Vagina (tissue), 2 donors: Measurements from ENCODE around the gene TAF10. TPM values are rescaled to one million over a fixed set of nuclear protein-coding genes. Genes with fewer than 3 reads are reported as not detected.

Source experiments
- DNase-seq, 2 donors: peaks; one replicate each; pipeline ENCODE4 v3.0.0-alpha.2; 2017; ENCODE audit errors: extremely low spot score in 2 of 2
- H3K27ac ChIP-seq: fragments of 200-600 bp; sonication (generic); one replicate; pipeline ENCODE4 v1.5.1; 2019
- H3K27me3 ChIP-seq: fragments of 200-600 bp; sonication (generic); one replicate; pipeline ENCODE4 v1.5.1; 2019
- H3K36me3 ChIP-seq, 2 donors: fragments of 200-600 bp; sonication (generic); one replicate each; pipeline ENCODE4 v1.5.1; 2017 to 2019
- H3K4me1 ChIP-seq: fragments of 200-600 bp; sonication (generic); one replicate; pipeline ENCODE4 v1.5.1; 2019
- H3K4me3 ChIP-seq, 2 donors: fragments of 200-600 bp; sonication (generic); 1 replicate in 1 of 2; 2 replicates in 1 of 2; pipeline ENCODE4 v1.5.1; 2016 to 2019
- H3K9me3 ChIP-seq: fragments of 200-600 bp; sonication (generic); one replicate; pipeline ENCODE4 v1.5.1; 2019
- POLR2A ChIP-seq, 2 donors: fragments of 450-650 bp; IDR thresholded peaks; one replicate each; pipeline ENCODE4 v1.6.1; 2017; ENCODE audit warnings: antibody characterized with exemption in 2 of 2, mild to moderate bottlenecking in 2 of 2, moderate library complexity in 2 of 2
- POLR2AphosphoS5 ChIP-seq, 2 donors: sonication (generic); formaldehyde crosslinking; IDR thresholded peaks; one replicate each; pipeline ENCODE4 v1.9.0; 2017; ENCODE audit warnings: antibody characterized with exemption in 2 of 2, mild to moderate bottlenecking in 2 of 2, low read depth in 1 of 2; ENCODE audit not compliant: insufficient read depth in 1 of 2
- intact Hi-C: fragments of 100-400 bp; cut with DNase I; formaldehyde crosslinking; loops from one replicate; pipeline ENCODE4 v1.15.1; 2023
- total RNA-seq: library from RNA; depleted of rRNA; stranded (reverse); fragments of >200 nt; gene quantifications from one replicate; pipeline ENCODE4 v1.2.3, GENCODE V29; 2016
- TF ChIP-seq, protein P1 (sequence below), 3 experiments: fragments of 450-650 bp in 2 of 3; fragments of 200-600 bp in 1 of 3; sonication (generic) in 1 of 3; IDR thresholded peaks; one replicate each; pipeline ENCODE4 v1.5.1; 2017 to 2019; ENCODE audit warnings: antibody characterized with exemption in 3 of 3, mild to moderate bottlenecking in 2 of 3, moderate library complexity in 2 of 3

Gene TAF10
- total RNA-seq, 1 donor from 2014 or later: 48.1 TPM

DNA sequence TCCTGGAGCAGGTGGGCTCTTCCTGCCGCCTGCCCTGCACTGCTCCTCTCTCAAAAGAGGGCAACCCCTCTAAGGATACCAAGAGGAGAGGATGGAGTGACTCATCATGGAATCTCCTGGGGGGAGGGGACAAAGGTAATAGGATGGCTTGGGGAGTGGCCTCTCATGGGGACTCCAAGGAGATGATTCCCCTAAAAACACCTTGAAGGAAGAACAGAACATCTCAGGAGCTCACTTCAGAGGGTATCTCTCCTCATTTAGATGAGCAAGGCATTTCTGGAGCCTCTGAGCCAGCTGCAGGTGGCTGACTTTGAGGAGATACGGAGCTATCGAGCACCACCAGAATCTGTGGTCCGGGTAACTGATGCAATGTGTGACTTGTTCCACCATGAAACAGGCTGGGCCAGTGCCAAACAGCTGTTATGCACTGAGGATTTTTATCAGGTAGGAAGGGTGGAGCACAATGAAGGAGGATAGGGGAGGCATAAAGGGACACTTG is 48.8 kb downstream of the TAF10 start:
- Histone ChIP-seq H3K36me3 (no peaks in the 10 kb centered on the region), H3K9me3 (no peaks in the 10 kb centered on the region), H3K4me3 (no peak overlapping the region), H3K27ac (no peak overlapping the region), H3K4me1 (peaks cover under 1% of the 10 kb centered on the region), H3K27me3 (no peaks in the 10 kb centered on the region)
- intact Hi-C loops: no loop called here
- TF ChIP-seq, protein P1, sequence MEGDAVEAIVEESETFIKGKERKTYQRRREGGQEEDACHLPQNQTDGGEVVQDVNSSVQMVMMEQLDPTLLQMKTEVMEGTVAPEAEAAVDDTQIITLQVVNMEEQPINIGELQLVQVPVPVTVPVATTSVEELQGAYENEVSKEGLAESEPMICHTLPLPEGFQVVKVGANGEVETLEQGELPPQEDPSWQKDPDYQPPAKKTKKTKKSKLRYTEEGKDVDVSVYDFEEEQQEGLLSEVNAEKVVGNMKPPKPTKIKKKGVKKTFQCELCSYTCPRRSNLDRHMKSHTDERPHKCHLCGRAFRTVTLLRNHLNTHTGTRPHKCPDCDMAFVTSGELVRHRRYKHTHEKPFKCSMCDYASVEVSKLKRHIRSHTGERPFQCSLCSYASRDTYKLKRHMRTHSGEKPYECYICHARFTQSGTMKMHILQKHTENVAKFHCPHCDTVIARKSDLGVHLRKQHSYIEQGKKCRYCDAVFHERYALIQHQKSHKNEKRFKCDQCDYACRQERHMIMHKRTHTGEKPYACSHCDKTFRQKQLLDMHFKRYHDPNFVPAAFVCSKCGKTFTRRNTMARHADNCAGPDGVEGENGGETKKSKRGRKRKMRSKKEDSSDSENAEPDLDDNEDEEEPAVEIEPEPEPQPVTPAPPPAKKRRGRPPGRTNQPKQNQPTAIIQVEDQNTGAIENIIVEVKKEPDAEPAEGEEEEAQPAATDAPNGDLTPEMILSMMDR (IDR thresholded peaks at IDR 0.05): no peak
- TF ChIP-seq POLR2A (IDR thresholded peaks at IDR 0.05) (no peak), POLR2AphosphoS5 (IDR thresholded peaks at IDR 0.05; ENCODE audit: insufficient read depth in 1 of 2, low read depth in 1 of 2) (no peak)
- no peak for DNase-seq

DNA sequence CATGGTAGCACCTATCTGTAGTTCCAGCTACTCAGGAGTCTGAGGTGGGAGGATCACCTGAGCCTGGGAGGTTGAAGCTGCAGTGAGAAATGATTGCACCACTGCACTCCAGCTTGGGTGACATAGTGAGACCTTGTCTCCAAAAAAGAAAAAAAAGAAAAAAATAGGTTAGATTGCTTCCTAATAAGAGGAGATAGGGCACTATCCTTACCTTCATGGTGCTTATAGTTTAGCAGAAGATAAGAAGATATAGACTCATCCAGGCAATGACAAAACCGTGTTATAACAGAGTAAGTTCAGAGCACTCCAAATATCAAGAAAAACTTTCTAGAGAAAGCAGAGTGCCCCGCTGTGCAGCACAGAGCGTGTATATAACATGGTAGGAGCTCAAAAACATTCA is 50.7 kb downstream of the TAF10 start:
- no peak overlapping the region for H3K27ac ChIP-seq
- intact Hi-C loops: no loop called here
- H3K4me3 ChIP-seq: no peak overlapping the region
- no peaks in the 10 kb centered on the region for H3K9me3 ChIP-seq
- no peaks in the 10 kb centered on the region for H3K4me1 ChIP-seq
- no peak for TF ChIP-seq POLR2AphosphoS5 (IDR thresholded peaks at IDR 0.05; ENCODE audit: insufficient read depth in 1 of 2, low read depth in 1 of 2)
- TF ChIP-seq POLR2A (IDR thresholded peaks at IDR 0.05): no peak
- TF ChIP-seq, protein P1 (IDR thresholded peaks at IDR 0.05): no peak
- no peak for DNase-seq
- H3K36me3 ChIP-seq: no peaks in the 10 kb centered on the region
- no peaks in the 10 kb centered on the region for H3K27me3 ChIP-seq

Other genes with a start within 250 kb of the TAF10 start
- gene SMPD1, start 221.7 kb downstream of the TAF10 start, total RNA-seq: 23.1 TPM
- gene APBB1, start 193.1 kb downstream of the TAF10 start, total RNA-seq: 59.7 TPM
- gene HPX, start 171.2 kb downstream of the TAF10 start, total RNA-seq: 0.98 TPM
- 27.5 TPM for gene TRIM3, start 138.3 kb downstream of the TAF10 start, total RNA-seq
- 54.0 TPM for gene ARFIP2, start 130.9 kb downstream of the TAF10 start, total RNA-seq
- 98.7 TPM for gene TIMM10B, start 130.7 kb downstream of the TAF10 start, total RNA-seq
- gene DNHD1, start 114.9 kb downstream of the TAF10 start, total RNA-seq: 17.2 TPM
- gene RRP8, start 8.6 kb downstream of the TAF10 start, total RNA-seq: 10.3 TPM
- gene ILK, start 8.4 kb downstream of the TAF10 start, total RNA-seq: 149 TPM
- gene TPP1, start 7.2 kb upstream of the TAF10 start, total RNA-seq: 77.3 TPM
- gene DCHS1, start 43.6 kb upstream of the TAF10 start, total RNA-seq: 28.7 TPM
- gene MRPL17, start 71.1 kb upstream of the TAF10 start, total RNA-seq: 55.2 TPM
- gene OR2AG2, start 159.8 kb upstream of the TAF10 start, total RNA-seq: not detected
- gene OR2AG1, start 170.8 kb upstream of the TAF10 start, total RNA-seq: not detected
- not detected for gene OR6A2, start 187.5 kb upstream of the TAF10 start, total RNA-seq
- gene OR10A5, start 233.5 kb upstream of the TAF10 start, total RNA-seq: not detected